ENCODE measurements around the gene ADSS2. TPM values are rescaled to one million over a fixed set of nuclear protein-coding genes. Genes with fewer than 3 reads are reported as not detected.

Gene ADSS2
- polyA plus RNA-seq, 3 donors, result 12.8 to 21.4 (median 17.8) TPM

GRCh38 chr1:244412176-244412575 lies 39.5 kb downstream of the ADSS2 start:
- 94 to 99% (median 96%) methylated on average over 5 of the region's 5 CpGs for WGBS, 3 donors

GRCh38 chr1:244409701-244410100 lies 42.0 kb downstream of the ADSS2 start:
- 51 to 75% (median 59%) methylated on average over 2 of the region's 2 CpGs for WGBS, 3 donors
- no peak overlapping the region for H3K27ac ChIP-seq (ENCODE audit: low read depth, low read length)

More at GRCh38 chr1:244412176-244412575, 39.5 kb downstream of the ADSS2 start:
- H3K27ac ChIP-seq (ENCODE audit: low read depth, low read length), result no peak overlapping the region

GRCh38 chr1:244406337-244406736 lies 45.4 kb downstream of the ADSS2 start:
- H3K27ac ChIP-seq (ENCODE audit: low read depth, low read length), result no peak overlapping the region
- WGBS, 3 donors, result 64 to 87% (median 72%) methylated on average over 4 of the region's 4 CpGs

- 92 to 95% (median 94%) methylated on average over 2 of the region's 2 CpGs for WGBS, 3 donors
- H3K27ac ChIP-seq (ENCODE audit: low read depth, low read length), result no peak overlapping the region
Measured at GRCh38 chr1:244405856-244406255, 45.9 kb downstream of the ADSS2 start.

GRCh38 chr1:244403431-244403830 lies 48.3 kb downstream of the ADSS2 start:
- no peak overlapping the region for H3K27ac ChIP-seq (ENCODE audit: low read depth, low read length)

GRCh38 chr1:244400974-244401373 lies 50.7 kb downstream of the ADSS2 start:
- WGBS, 3 donors, result 96 to 97% (median 97%) methylated on average over 2 of the region's 2 CpGs
- H3K27ac ChIP-seq (ENCODE audit: low read depth, low read length), result no peak overlapping the region

GRCh38 chr1:244397131-244397530 lies 54.6 kb downstream of the ADSS2 start:
- H3K27ac ChIP-seq (ENCODE audit: low read depth, low read length), result no peak overlapping the region

GRCh38 chr1:244395965-244396364 lies 55.7 kb downstream of the ADSS2 start:
- H3K27ac ChIP-seq (ENCODE audit: low read depth, low read length), result no peak overlapping the region
- 76 to 91% (median 76%) methylated on average over 5 of the region's 5 CpGs for WGBS, 3 donors

- 87 to 89% (median 88%) methylated on average over 15 of the region's 15 CpGs for WGBS, 3 donors
- H3K27ac ChIP-seq (ENCODE audit: low read depth, low read length), result no peak overlapping the region
Measured at GRCh38 chr1:244394826-244395765, 56.6 kb downstream of the ADSS2 start.

GRCh38 chr1:244394346-244394745 lies 57.4 kb downstream of the ADSS2 start:
- no peak overlapping the region for H3K27ac ChIP-seq (ENCODE audit: low read depth, low read length)
- WGBS, 3 donors, result 62 to 83% (median 68%) methylated on average over 4 of the region's 4 CpGs

- no peak overlapping the region for H3K27ac ChIP-seq (ENCODE audit: low read depth, low read length)
- 95 to 97% (median 96%) methylated on average over 15 of the region's 15 CpGs for WGBS, 3 donors
Measured at GRCh38 chr1:244393604-244394176, 58.0 kb downstream of the ADSS2 start.

GRCh38 chr1:244391761-244392160 lies 59.9 kb downstream of the ADSS2 start:
- 93 to 95% (median 94%) methylated on average over 5 of the region's 5 CpGs for WGBS, 3 donors
- no peak overlapping the region for H3K27ac ChIP-seq (ENCODE audit: low read depth, low read length)

- WGBS, 3 donors, result 77 to 88% (median 87%) methylated on average over 7 of the region's 7 CpGs
- H3K27ac ChIP-seq (ENCODE audit: low read depth, low read length), result no peak overlapping the region
Measured at GRCh38 chr1:244388961-244389360, 62.7 kb downstream of the ADSS2 start.

- no peak overlapping the region for H3K27ac ChIP-seq (ENCODE audit: low read depth, low read length)
- 94 to 100% (median 95%) methylated on average over 1 of the region's 1 CpG for WGBS, 3 donors
Measured at GRCh38 chr1:244387415-244387814, 64.3 kb downstream of the ADSS2 start.

- 56 to 80% (median 60%) methylated on average over 1 of the region's 1 CpG for WGBS, 3 donors
- H3K27ac ChIP-seq (ENCODE audit: low read depth, low read length), result no peak overlapping the region
Measured at GRCh38 chr1:244386595-244386994, 65.1 kb downstream of the ADSS2 start.

- no peak overlapping the region for H3K27ac ChIP-seq (ENCODE audit: low read depth, low read length)
Measured at GRCh38 chr1:244384066-244384465, 67.6 kb downstream of the ADSS2 start.

GRCh38 chr1:244383278-244383884 lies 68.3 kb downstream of the ADSS2 start:
- 82 to 87% (median 87%) methylated on average over 4 of the region's 4 CpGs for WGBS, 3 donors
- no peak overlapping the region for H3K27ac ChIP-seq (ENCODE audit: low read depth, low read length)

More at GRCh38 chr1:244384066-244384465, 67.6 kb downstream of the ADSS2 start:
- WGBS, 3 donors, result 74 to 96% (median 87%) methylated on average over 3 of the region's 3 CpGs

GRCh38 chr1:244381878-244382565 lies 69.7 kb downstream of the ADSS2 start:
- H3K27ac ChIP-seq (ENCODE audit: low read depth, low read length), result no peak overlapping the region
- WGBS, 3 donors, result 68 to 96% (median 83%) methylated on average over 7 of the region's 7 CpGs

GRCh38 chr1:244376126-244376525 lies 75.6 kb downstream of the ADSS2 start:
- 82 to 86% (median 84%) methylated on average over 6 of the region's 6 CpGs for WGBS, 3 donors
- H3K27ac ChIP-seq (ENCODE audit: low read depth, low read length), result no peak overlapping the region

Data from adipose tissue (tissue), 3 donors.